Stimulated activated CD8-positive, alpha-beta memory T cell treated with anti-CD3 and anti-CD28 coated beads, Interleukin-15, amount 100 ng/mL, for 48 hours (primary cell): ENCODE data around the gene MRPS18A.
A peak's percentile ranks its signal among the peaks of the same experiment; 100 is the strongest.
"Not testable (repeated sequence)": the region's sequence is repeated elsewhere in the genome, so short reads cannot be mapped to it uniquely, and the experiment has no call there.

ENCODE experiments used
- DNase-seq, 2 donors: peaks; one replicate each; pipeline ENCODE4 v3.0.0-alpha.2; 2020; ENCODE audit warnings: low read depth in 2 of 2

MRPS18A gene

GRCh38 chr6:43671011-43671800, 16.4 kb downstream of the MRPS18A start:
- DNase-seq = no peak

- DNase-seq = no peak
Observed at GRCh38 chr6:43670623-43670986, 17.0 kb downstream of the MRPS18A start.

- DNase-seq = peak in 1 of 2 donors; percentile 9
Observed at GRCh38 chr6:43669922-43670622, 17.5 kb downstream of the MRPS18A start.

- no peak for DNase-seq
Observed at GRCh38 chr6:43669050-43669921, 18.3 kb downstream of the MRPS18A start.

- DNase-seq = peak; percentile 42 to 44
Observed at GRCh38 chr6:43668151-43669028, 19.2 kb downstream of the MRPS18A start.

GRCh38 chr6:43667245-43668150, 20.1 kb downstream of the MRPS18A start:
- peak; percentile 57 to 68 for DNase-seq

GRCh38 chr6:43666196-43666920, 21.2 kb downstream of the MRPS18A start:
- no peak for DNase-seq

GRCh38 chr6:43665376-43665775, 22.2 kb downstream of the MRPS18A start:
- no peak for DNase-seq

GRCh38 chr6:43662948-43663347, 24.6 kb downstream of the MRPS18A start:
- DNase-seq = not testable (repeated sequence)

GRCh38 chr6:43658161-43658560, 29.4 kb downstream of the MRPS18A start:
- no peak for DNase-seq

- DNase-seq = no peak
Observed at GRCh38 chr6:43657221-43657802, 30.3 kb downstream of the MRPS18A start.

GRCh38 chr6:43652822-43653221, 34.8 kb downstream of the MRPS18A start:
- not testable (repeated sequence) for DNase-seq

GRCh38 chr6:43648248-43648647, 39.3 kb downstream of the MRPS18A start:
- DNase-seq = no peak

GRCh38 chr6:43647613-43648012, 40.0 kb downstream of the MRPS18A start:
- DNase-seq = no peak

GRCh38 chr6:43645613-43645964, 42.0 kb downstream of the MRPS18A start:
- DNase-seq = no peak

GRCh38 chr6:43644940-43645612, 42.5 kb downstream of the MRPS18A start, which contains the start of gene RSPH9:
TSS of gene RSPH9 (plus strand) at chr6:43645036. CDS start at chr6:43645099, 63 bp downstream.
- peak in 1 of 2 donors; percentile 58 for DNase-seq

- no peak for DNase-seq
Observed at GRCh38 chr6:43639984-43640800, 47.4 kb downstream of the MRPS18A start.

GRCh38 chr6:43636308-43636659, 51.3 kb downstream of the MRPS18A start:
- DNase-seq = no peak
